GM23338 (cell line): Measurements from ENCODE around the gene TESK2. TPM values are rescaled to one million over a fixed set of nuclear protein-coding genes. Genes with fewer than 3 reads are reported as not detected.
A peak's percentile ranks its signal among the peaks of the same experiment; 100 is the strongest.
"Not testable (repeated sequence)": the region's sequence is repeated elsewhere in the genome, so short reads cannot be mapped to it uniquely, and the experiment has no call there.

Experiments used
- ATAC-seq: fragments of 200-7000 bp; cut with Tn5 transposase; 3 replicates; pipeline ENCODE4 v1.9.1; 2020
- DNase-seq: peaks from one replicate; pipeline ENCODE4 v3.0.0-alpha.2; 2015; ENCODE audit warnings: low spot score
- H2AFZ ChIP-seq: fragments of 200-600 bp; sonication (generic); 2 replicates; pipeline ENCODE4 v1.8.0; 2016; ENCODE audit warnings: antibody characterized with exemption, mild to moderate bottlenecking, moderate library complexity
- H3F3A ChIP-seq: fragments of 200-600 bp; sonication (generic); replicated peaks from 2 replicates; pipeline ENCODE4 v1.8.0; 2017; ENCODE audit warnings: antibody characterized with exemption, mixed run types, low read depth
- H3K27ac ChIP-seq: fragments of 200-600 bp; sonication (generic); 2 replicates; pipeline ENCODE4 v1.6.1; 2016; ENCODE audit warnings: low read depth
- H3K27me3 ChIP-seq: fragments of 200-600 bp; sonication (generic); 2 replicates; pipeline ENCODE4 v1.8.0; 2016; ENCODE audit warnings: mild to moderate bottlenecking, mixed run types, moderate library complexity; ENCODE audit not compliant: insufficient read depth
- H3K36me3 ChIP-seq: fragments of 200-600 bp; sonication (generic); 2 replicates; pipeline ENCODE4 v1.8.0; 2016; ENCODE audit warnings: mild to moderate bottlenecking; ENCODE audit not compliant: insufficient read depth
- H3K4me1 ChIP-seq: fragments of 200-600 bp; sonication (generic); 2 replicates; pipeline ENCODE4 v1.8.0; 2016; ENCODE audit warnings: mild to moderate bottlenecking, moderate library complexity; ENCODE audit not compliant: insufficient read depth
- H3K4me2 ChIP-seq: fragments of 200-600 bp; sonication (generic); 2 replicates; pipeline ENCODE4 v1.7.1; 2017; ENCODE audit warnings: mixed run types
- H3K4me3 ChIP-seq: fragments of 200-600 bp; sonication (generic); 2 replicates; pipeline ENCODE4 v1.6.1; 2016; ENCODE audit warnings: mixed run types
- H3K79me2 ChIP-seq: fragments of 200-600 bp; sonication (generic); replicated peaks from 2 replicates; pipeline ENCODE4 v1.8.0; 2017; ENCODE audit warnings: mild to moderate bottlenecking; ENCODE audit not compliant: insufficient read depth
- H3K9me2 ChIP-seq: fragments of 200-600 bp; sonication (generic); 2 replicates; pipeline ENCODE4 v1.8.0; 2017; ENCODE audit not compliant: insufficient read depth
- H4K20me1 ChIP-seq: fragments of 200-600 bp; sonication (generic); replicated peaks from 2 replicates; pipeline ENCODE4 v1.8.0; 2017; ENCODE audit warnings: mild to moderate bottlenecking; ENCODE audit not compliant: insufficient read depth
- H3K27ac Mint-ChIP-seq: 2 replicates; pipeline ENCODE4 v1.8.0; 2020; ENCODE audit warnings: inconsistent platforms, mild to moderate bottlenecking, moderate library complexity, mixed read lengths
- H3K27me3 Mint-ChIP-seq: 3 replicates; pipeline ENCODE4 v1.8.0; 2022; ENCODE audit warnings: low read depth, mild to moderate bottlenecking, moderate library complexity, mixed read lengths, inconsistent platforms; ENCODE audit not compliant: insufficient read depth, poor library complexity
- H3K36me3 Mint-ChIP-seq: 3 replicates; pipeline ENCODE4 v1.8.0; 2021; ENCODE audit warnings: low read depth, mild to moderate bottlenecking, inconsistent platforms, moderate library complexity, mixed read lengths
- H3K4me1 Mint-ChIP-seq: 3 replicates; pipeline ENCODE4 v1.8.0; 2020; ENCODE audit warnings: mild to moderate bottlenecking, inconsistent platforms, mixed read lengths
- H3K4me3 Mint-ChIP-seq: 3 replicates; pipeline ENCODE4 v1.8.0; 2021; ENCODE audit warnings: moderate library complexity, mild to moderate bottlenecking, inconsistent platforms, mixed read lengths
- H3K9me3 Mint-ChIP-seq: 3 replicates; pipeline ENCODE4 v1.8.0; 2020; ENCODE audit warnings: moderate library complexity, mild to moderate bottlenecking, inconsistent platforms, mixed read lengths
- CTCF ChIP-seq, 2 experiments: fragments of 200-600 bp in 1 of 2; sonication (generic) in 1 of 2; conservative IDR thresholded peaks; 2 replicates each; pipeline versions ENCODE4 v1.5.1 to v1.6.1; 2016 to 2017; ENCODE audit warnings: antibody characterized with exemption in 2 of 2, low read depth in 2 of 2, mild to moderate bottlenecking in 2 of 2, moderate library complexity in 1 of 2
- NANOG ChIP-seq: IDR thresholded peaks from 2 replicates; pipeline ENCODE4 v1.6.1; 2016; ENCODE audit warnings: antibody characterized with exemption, borderline replicate concordance
- ZNF331 ChIP-seq: fragments of 250-450 bp; sonication (Bioruptor Pico); IDR thresholded peaks from 2 replicates; pipeline ENCODE4 v1.5.0; 2020; ENCODE audit warnings: low read depth, mild to moderate bottlenecking, moderate library complexity
- polyA plus RNA-seq: library from polyadenylated mRNA; unstranded; fragments of >200 nt; fragmentation: Nextera tagmentation; extraction: Ambion mirVana; gene quantifications from 2 replicates; pipeline ENCODE4 v1.2.1, GENCODE V29; 2016
- total RNA-seq: library from RNA; depleted of rRNA; stranded (reverse); fragments of >200 nt; shearing (Covaris generic); gene quantifications from 2 replicates; pipeline ENCODE4 v1.2.3, GENCODE V29; 2014
- TF ChIP-seq, protein P1 (sequence below): IDR thresholded peaks from 2 replicates; pipeline ENCODE4 v1.6.1; 2016; ENCODE audit warnings: antibody characterized with exemption

TESK2 gene
- total and polyA plus RNA-seq, 2 experiments from 2014 or later = 5.2 to 14.0 TPM

DNA sequence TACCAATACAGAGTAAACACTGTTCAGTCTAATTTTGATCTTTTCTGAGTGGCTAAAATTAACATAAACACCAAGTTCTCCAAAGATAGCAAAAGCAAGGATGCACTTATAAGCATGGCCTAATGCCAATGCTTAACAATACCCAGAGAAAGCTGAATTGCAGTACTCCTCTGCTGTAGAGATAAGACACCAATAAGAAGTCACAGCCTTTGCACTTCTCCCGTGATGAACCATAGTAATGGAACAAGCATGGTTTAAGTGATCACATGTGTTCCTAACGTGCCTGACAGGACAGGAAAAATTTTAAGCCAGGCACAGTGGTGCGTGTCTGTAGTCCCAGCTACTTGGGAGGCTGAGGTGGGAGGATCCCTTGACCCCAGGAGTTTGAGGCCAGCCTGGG, 25.1 kb upstream of the TESK2 start:
- H3K36me3 Mint-ChIP-seq = peaks cover 92% of the 10 kb centered on the region
- Histone ChIP-seq H2AFZ (no peak overlapping the region), H3F3A (peaks cover 71% of the 10 kb centered on the region), H3K9me2 (no peaks in the 10 kb centered on the region), H3K27ac (peak overlapping the region; percentile 42), H3K27me3 (no peaks in the 10 kb centered on the region), H3K4me2 (no peak overlapping the region), H3K36me3 (peaks cover 81% of the 10 kb centered on the region), H3K79me2 (peaks cover 72% of the 10 kb centered on the region), H4K20me1 (peaks cover 61% of the 10 kb centered on the region), H3K4me3 (no peak overlapping the region), H3K4me1 (peaks cover 9% of the 10 kb centered on the region)
- H3K27me3 Mint-ChIP-seq = peaks cover 4% of the 10 kb centered on the region
- no peak for DNase-seq
- no peak for ATAC-seq
- no peak overlapping the region for H3K4me3 Mint-ChIP-seq
- H3K4me1 Mint-ChIP-seq = peaks cover 11% of the 10 kb centered on the region
- no peaks in the 10 kb centered on the region; the same call in 2 of the 3 replicates for H3K9me3 Mint-ChIP-seq
- H3K27ac Mint-ChIP-seq = no peak overlapping the region
- TF ChIP-seq NANOG (no peak), ZNF331 (CRISPR knock-in tag) (no peak)

- Histone ChIP-seq H3K36me3 (peaks cover 95% of the 10 kb centered on the region), H3F3A (peaks cover 83% of the 10 kb centered on the region), H3K79me2 (peaks cover 49% of the 10 kb centered on the region), H4K20me1 (peaks cover 60% of the 10 kb centered on the region), H3K27ac (peak overlapping the region; percentile 76; the same call in 1 of the 2 replicates)
- H3K27ac Mint-ChIP-seq, H3K9me2 ChIP-seq, H3K4me2 ChIP-seq, H3K9me3 Mint-ChIP-seq, H3K4me1 ChIP-seq, H3K4me3 Mint-ChIP-seq, DNase-seq, H3K4me3 ChIP-seq, H3K27me3 Mint-ChIP-seq, H3K27me3 ChIP-seq, ATAC-seq, H2AFZ ChIP-seq, H3K4me1 Mint-ChIP-seq: not testable (repeated sequence)
- H3K36me3 Mint-ChIP-seq = peaks cover 97% of the 10 kb centered on the region
These were observed 22.7 kb upstream of the TESK2 start for GRCh38 chr1:45513532-45514260.

DNA sequence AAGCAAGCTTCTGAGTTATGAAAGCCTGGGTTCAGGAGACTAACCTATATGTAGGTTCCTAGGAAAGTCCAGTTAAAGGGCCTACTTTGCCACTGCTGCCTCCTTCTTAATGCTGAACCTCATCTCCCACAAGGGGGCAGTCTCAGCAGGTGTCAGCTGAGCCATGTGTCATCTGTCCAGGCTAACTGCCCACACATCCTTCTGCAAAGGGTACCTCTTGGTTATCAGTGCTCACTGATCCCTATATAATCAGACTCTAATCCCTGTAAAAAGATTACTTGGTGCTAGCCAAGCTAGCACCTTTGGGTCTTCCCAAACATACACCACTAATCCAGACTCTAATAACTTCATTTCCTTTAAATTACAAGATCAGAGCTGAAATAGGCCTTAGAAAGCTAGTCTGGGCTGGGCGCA, 21.7 kb upstream of the TESK2 start:
- H3K4me3 Mint-ChIP-seq = no peak overlapping the region

More for the DNA sequence above, 21.7 kb upstream of the TESK2 start:
- TF ChIP-seq, protein P1, sequence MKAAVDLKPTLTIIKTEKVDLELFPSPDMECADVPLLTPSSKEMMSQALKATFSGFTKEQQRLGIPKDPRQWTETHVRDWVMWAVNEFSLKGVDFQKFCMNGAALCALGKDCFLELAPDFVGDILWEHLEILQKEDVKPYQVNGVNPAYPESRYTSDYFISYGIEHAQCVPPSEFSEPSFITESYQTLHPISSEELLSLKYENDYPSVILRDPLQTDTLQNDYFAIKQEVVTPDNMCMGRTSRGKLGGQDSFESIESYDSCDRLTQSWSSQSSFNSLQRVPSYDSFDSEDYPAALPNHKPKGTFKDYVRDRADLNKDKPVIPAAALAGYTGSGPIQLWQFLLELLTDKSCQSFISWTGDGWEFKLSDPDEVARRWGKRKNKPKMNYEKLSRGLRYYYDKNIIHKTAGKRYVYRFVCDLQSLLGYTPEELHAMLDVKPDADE = no peak
- peak; percentile 82 to 87 for TF ChIP-seq CTCF (conservative IDR thresholded peaks at IDR 0.05; ENCODE audit: low read depth in 2 of 2)
- H3K4me1 Mint-ChIP-seq = no peaks in the 10 kb centered on the region; the same call in 2 of the 3 replicates
- Histone ChIP-seq H4K20me1 (peaks cover 55% of the 10 kb centered on the region), H3K4me1 (no peaks in the 10 kb centered on the region), H3K27me3 (no peaks in the 10 kb centered on the region), H3K27ac (peak overlapping the region; percentile 78; the same call in 1 of the 2 replicates), H3F3A (peaks cover 85% of the 10 kb centered on the region), H3K9me2 (no peaks in the 10 kb centered on the region), H3K4me2 (no peak overlapping the region), H3K36me3 (peaks cover 86% of the 10 kb centered on the region), H2AFZ (no peak overlapping the region), H3K79me2 (peaks cover 38% of the 10 kb centered on the region), H3K4me3 (no peak overlapping the region)
- no peak overlapping the region for H3K27ac Mint-ChIP-seq
- ATAC-seq (peak; percentile 59), DNase-seq (peak; percentile 81)
- H3K36me3 Mint-ChIP-seq = peaks cover 96% of the 10 kb centered on the region
- no peaks in the 10 kb centered on the region for H3K9me3 Mint-ChIP-seq
- no peaks in the 10 kb centered on the region for H3K27me3 Mint-ChIP-seq
